HTERT RPE-1 (cell line): ENCODE measurements around the gene MOSMO.
"Not testable (repeated sequence)": the region's sequence is repeated elsewhere in the genome, so short reads cannot be mapped to it uniquely, and the experiment has no call there.

Experiments
- in situ Hi-C: fragments of 300-500 bp; cut with MboI; formaldehyde crosslinking; loops from 4 replicates; pipeline ENCODE4 v1.14.3; 2020; ENCODE audit warnings: low sequenced_read_pairs

Gene MOSMO

DNA sequence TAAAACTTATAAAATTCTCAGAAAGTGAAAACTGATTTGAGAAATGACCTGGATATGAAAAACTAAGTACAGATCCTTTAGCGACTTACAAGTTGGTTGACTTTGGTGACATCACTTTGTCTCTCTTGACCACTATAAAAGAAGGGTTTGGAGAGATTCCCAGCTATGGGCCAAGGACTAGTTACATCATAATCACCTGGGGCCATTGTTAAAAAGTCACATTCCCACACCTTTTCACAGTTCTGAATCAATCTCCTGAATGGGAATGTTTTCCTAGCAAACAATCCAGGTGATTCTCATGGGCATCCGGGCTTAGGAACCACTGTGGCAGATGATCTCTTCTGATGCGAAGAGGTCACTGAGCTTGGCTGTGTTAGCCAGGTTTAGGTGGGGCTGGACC lies 83.8 kb downstream of the MOSMO start:
- in situ Hi-C loops, result no loop called here

GRCh38 chr16:22092143-22092933 lies 84.4 kb downstream of the MOSMO start, which contains the start of gene VWA3A:
TSS of gene VWA3A (plus strand) at chr16:22092541. CDS start at chr16:22092638, 97 bp downstream.
- in situ Hi-C loops, result no loop called here

- in situ Hi-C loops, result no loop called here
These were observed 85.4 kb downstream of the MOSMO start for GRCh38 chr16:22093331-22093730.

GRCh38 chr16:22093996-22094395 lies 86.1 kb downstream of the MOSMO start:
- in situ Hi-C loops, result no loop called here

DNA sequence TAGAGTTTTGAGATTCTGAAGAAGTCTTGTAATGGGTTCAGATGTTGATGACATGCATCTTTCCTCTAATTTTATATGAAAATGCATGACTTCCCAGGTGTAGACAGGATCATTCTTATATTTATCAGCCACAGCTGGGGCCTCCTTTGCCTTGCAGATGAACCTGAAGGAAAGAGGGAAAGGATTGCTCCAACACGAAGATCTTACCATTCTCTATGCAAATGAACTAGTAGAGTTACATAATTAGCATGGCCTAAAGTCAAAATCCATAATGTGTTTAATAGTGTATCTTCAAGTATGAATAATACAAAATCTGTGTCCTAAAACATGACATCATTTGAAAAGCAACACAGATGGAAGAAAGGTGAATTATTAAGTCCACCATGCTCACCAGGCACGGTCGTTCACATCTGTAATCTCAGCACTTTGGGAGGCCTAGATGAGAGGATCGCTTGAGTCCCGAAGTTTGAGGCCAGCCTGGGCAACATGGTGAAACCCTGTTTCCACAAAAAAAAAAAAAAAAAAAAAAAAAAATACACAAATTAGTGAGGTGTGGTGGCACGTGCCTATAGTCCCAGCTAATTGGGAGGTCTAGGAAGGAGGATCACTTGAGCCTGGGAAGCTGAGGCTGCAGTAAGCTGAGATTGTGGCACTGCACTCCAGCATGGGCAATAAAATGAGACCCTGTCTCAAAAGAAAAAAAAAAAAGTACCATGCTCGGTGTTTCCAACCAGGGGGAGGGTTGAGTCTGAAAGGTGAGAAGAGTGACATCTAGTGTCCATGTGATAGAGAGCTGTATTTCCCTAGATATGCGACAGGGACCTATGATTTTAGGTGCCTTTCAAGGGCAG lies 90.7 kb downstream of the MOSMO start:
- in situ Hi-C loops, result no loop called here

GRCh38 chr16:22099256-22099975 lies 91.5 kb downstream of the MOSMO start:
- in situ Hi-C loops, result no loop called here

GRCh38 chr16:22103441-22103840 lies 95.5 kb downstream of the MOSMO start:
- in situ Hi-C loops, result no loop called here

DNA sequence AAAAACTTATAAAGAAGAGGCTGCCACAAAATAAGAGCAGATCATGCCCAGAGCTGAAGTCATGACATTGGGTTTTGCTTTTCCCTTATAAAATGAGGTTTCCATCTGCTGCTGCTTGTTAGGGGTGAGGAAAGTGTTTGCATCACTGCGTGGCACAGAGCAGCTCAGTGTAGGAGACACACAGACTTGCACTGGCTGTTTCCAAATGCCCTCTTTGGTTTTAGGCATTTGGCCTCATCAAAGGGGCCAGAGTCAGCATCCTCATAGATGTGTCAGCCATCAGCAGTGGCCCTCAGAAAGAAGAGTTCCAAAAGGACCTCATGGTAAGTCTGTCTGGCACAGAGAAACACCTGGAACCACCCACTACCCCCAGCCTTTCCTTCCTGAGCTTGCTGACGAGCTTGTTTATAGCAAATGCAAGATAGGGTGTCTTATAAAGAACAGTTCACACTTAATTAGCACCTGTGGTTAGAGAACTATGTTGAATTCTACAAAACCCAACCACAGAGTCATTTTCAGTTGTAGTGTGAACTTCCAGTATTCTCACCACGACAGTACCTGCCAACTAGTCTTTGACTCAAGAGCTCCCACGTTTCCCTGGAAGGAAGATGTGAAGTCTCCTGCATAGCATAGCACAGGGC lies 101.5 kb downstream of the MOSMO start:
- in situ Hi-C loops, result no loop called here

GRCh38 chr16:22111629-22112028 lies 103.7 kb downstream of the MOSMO start:
- in situ Hi-C loops, result not testable (repeated sequence)

DNA sequence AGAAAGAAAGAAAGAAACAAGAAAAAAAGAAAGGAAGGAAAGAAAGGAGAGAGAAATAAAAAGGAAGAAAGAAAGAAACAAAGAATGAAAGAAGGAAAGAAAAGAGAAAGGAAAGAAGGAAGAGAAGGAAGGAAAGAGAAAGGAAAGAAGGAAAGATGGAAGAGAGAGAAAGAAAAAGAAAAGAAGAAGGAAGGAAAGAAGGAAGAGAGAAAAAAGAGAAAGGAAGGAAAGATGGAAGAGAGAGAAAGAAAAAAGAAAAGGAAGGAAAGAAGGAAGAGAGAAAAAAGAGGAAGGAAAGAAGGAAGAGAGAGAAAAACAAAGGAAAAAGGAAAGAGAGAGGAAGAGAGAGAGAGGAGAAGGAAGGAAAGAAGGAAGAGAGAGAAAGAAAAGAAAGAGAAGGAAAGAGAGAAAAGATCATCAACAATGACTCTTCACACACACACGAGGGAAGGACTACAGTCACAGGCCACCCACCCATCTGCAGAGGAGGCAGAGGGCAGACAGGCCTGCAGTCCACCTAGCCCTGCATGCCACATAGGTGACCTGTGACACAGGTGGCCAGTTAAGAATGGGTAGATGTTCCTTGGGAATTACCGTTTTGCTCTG lies 108.3 kb downstream of the MOSMO start:
- in situ Hi-C loops, result no loop called here

- in situ Hi-C loops, result no loop called here
These were observed 109.7 kb downstream of the MOSMO start for GRCh38 chr16:22117609-22118008.

GRCh38 chr16:22120440-22120839 lies 112.5 kb downstream of the MOSMO start:
- in situ Hi-C loops, result no loop called here

DNA sequence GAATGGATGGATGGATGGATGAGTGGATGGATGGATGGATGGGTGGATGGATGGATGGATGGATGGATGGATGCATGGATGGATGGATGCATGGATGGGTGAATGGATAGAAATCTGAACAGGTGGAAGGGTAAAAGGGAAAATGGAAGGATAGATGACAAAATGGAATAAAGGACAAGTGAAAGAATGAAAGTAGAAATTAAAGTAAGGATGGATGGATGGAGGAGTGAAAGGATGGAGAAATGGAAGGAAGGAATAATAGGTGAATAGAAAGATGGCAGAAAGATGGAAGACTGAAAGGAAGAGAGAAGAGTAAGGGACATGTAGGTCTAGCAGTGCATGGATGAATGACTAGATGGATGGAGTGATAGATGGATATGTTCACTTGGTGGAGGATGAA lies 114.3 kb downstream of the MOSMO start:
- in situ Hi-C loops, result no loop called here

GRCh38 chr16:22123146-22123545 lies 115.2 kb downstream of the MOSMO start:
- in situ Hi-C loops, result no loop called here

DNA sequence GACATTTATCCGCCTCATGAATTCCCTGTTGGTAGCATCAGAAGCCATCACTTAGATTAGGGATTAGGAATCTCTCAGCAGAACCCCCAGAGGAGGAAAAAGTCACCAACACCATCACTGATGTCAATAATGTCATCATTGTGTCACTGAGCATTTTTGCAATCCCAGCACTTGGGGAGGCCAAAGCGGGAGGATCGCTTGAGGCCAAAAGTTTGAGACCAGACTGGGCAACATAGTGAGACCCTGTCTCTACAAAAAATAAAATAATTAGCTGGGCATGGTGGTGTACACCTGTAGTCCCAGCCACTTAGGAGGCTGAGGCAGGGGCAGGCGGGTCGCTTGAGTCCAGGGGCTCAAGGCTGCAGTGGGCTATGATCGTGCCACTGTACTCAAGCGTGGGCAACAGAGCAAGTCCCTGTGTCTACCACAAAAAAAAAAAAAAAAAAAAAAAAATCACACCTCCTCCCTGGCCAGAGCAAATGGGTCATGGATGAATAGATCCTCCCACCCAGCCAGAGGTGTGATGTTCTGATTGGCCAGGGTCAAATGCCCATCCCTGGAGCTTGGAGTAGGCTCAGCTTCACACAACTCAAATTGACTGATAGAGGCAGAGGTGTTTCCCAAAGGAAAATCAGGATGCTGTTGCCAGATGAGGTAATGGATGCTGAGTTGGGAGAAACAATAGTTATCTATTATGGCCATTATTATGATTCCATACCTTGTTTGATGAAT lies 116.0 kb downstream of the MOSMO start:
- in situ Hi-C loops, result no loop called here

GRCh38 chr16:22124583-22125284 lies 116.8 kb downstream of the MOSMO start:
- in situ Hi-C loops, result no loop called here

DNA sequence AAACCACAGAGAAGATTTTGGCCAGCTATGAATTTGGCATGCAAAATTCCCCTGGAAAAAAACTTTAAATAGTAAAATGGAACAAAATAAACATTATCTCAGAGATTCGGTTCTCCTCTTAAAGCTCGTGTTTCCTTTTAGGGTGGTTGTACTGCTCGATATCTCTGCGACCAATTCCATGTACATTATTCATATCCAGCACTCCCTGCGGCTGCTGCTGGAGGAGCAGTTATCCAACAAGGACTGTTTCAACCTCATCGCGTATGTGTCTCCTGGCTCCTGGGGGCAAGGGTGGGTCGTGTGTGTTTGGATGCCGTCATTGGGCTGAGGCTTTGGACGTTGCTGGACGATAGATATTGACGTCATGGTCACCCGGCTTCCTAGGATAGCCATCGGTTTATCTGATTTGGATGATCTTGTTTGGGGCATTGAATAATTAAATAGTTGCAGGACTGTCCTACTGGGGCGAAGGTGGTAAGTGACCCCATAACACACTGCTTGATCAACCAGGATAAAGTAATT lies 118.2 kb downstream of the MOSMO start:
- in situ Hi-C loops, result no loop called here

DNA sequence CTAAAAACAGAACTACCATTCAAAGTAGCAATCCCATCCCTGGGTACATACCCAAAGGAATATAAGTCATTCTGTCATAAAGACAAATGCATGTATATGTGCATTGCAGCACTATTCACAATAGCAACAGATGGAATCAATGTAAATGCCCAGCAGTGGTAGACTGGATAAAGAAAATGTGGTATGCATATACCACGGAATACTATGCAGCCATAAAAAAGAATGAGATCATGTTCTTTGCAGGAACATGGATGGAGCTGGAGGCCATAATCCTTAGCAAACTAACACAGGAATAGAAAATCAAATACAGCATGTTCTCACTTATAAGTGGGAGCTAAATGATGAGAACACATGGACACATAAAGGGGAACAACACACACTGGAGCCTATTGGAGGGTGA lies 120.6 kb downstream of the MOSMO start:
- in situ Hi-C loops, result not testable (repeated sequence)

DNA sequence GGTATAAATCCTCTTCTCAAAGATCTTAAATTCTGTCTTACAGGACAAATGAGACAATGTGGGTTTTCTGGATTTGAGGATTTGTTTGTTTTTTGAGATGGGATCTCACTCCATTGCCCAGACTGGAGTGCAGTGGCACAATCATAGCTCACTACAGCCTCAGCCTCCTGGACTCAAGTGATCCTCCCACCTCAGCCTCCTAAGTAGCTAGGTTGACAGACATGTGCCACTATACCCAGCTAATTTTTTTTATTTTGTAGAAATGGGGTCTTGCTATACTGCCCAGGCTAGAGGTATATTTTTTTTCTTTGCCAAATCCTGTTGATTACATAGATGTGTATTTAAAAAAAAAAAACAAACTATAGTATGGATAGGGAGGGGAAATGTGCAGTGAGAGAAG lies 122.6 kb downstream of the MOSMO start:
- in situ Hi-C loops, result no loop called here
